ENCODE measurements around the gene CARD9. TPM values are rescaled to one million over a fixed set of nuclear protein-coding genes. Genes with fewer than 3 reads are reported as not detected.

The CARD9 gene
- total RNA-seq, 2 donors from 2014 or later, result 0.35 to 1.5 TPM

DNA sequence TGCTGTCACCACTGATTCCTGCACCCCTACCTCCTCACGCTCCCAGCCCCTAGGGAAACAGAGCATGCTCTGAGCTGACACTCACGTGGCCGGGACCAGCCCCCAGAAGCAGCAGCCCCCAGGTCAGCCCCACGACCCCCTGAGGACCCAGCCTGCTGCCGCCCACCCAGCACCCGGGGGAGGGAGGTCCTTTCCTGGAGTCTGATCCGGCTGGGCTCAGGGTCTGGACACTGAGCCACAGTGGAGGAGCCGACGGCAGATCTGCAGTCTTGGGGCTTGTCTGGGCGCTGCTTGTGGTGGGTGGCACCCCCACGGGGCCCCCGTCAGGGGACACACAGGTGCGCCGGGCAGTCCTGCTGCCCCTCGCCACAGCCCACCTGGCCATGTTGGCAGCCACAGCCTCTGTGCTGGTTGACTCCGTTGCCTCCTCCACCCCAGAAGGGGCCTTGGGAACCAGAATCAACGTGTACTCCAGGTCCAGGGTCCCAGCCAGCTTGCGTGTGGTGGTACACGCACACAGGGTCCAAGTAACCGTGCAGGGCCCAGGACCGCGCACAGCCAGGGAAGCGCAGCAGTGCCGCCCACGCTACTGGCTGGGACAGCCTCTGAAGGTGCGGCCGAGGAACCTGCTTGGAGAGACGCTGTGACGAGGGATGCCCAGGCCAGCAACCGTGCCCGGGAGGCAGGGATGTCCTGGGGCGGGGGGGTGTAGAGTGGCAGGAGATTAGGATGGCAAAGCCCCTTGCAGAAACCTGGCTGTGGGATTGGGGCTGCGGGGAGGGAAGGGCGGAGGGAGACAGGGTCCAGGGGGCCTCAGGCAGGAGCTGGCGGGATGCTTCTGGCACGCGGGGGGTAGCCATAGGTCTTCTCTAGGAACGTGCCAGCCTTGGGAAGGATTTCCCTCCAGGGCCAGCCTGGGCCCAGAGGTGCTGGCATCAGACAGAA, 13.4 kb downstream of the CARD9 start:
- Mint-ChIP-seq H3K9me3 (peaks cover 1% of the 10 kb centered on the region), H3K27me3 (ENCODE audit: insufficient read depth) (no peaks in the 10 kb centered on the region), H3K27ac (no peak overlapping the region), H3K4me3 (no peak overlapping the region), H3K4me1 (no peaks in the 10 kb centered on the region), H3K36me3 (ENCODE audit: low read depth) (no peaks in the 10 kb centered on the region)
- H3K9me3 ChIP-seq (ENCODE audit: control insufficient read depth, low read length), result no peaks in the 10 kb centered on the region
- H3K27me3 ChIP-seq (ENCODE audit: control insufficient read depth, insufficient read depth, low read length, poor library complexity, severe bottlenecking), result no peaks in the 10 kb centered on the region
- no peak overlapping the region for H3K9ac ChIP-seq (ENCODE audit: extremely low read depth, low read length, poor library complexity, severe bottlenecking)
- H3K4me3 ChIP-seq (ENCODE audit: low read length), result no peak overlapping the region
- DNase-seq, result no peak
- WGBS, 2 experiments (ENCODE audit: insufficient coverage in 1 of 2, insufficient read length in 1 of 2), result 91 to 96% methylated on average over 26 to 38 of the region's 38 CpGs
- H3K4me1 ChIP-seq (ENCODE audit: control insufficient read depth, insufficient read depth, low read length), result no peaks in the 10 kb centered on the region
- no peaks in the 10 kb centered on the region for H3K36me3 ChIP-seq (ENCODE audit: control insufficient read depth, insufficient read depth, low read length)
- H3K27ac ChIP-seq (ENCODE audit: low read depth, low read length), result no peak overlapping the region
- TF ChIP-seq, protein P1, sequence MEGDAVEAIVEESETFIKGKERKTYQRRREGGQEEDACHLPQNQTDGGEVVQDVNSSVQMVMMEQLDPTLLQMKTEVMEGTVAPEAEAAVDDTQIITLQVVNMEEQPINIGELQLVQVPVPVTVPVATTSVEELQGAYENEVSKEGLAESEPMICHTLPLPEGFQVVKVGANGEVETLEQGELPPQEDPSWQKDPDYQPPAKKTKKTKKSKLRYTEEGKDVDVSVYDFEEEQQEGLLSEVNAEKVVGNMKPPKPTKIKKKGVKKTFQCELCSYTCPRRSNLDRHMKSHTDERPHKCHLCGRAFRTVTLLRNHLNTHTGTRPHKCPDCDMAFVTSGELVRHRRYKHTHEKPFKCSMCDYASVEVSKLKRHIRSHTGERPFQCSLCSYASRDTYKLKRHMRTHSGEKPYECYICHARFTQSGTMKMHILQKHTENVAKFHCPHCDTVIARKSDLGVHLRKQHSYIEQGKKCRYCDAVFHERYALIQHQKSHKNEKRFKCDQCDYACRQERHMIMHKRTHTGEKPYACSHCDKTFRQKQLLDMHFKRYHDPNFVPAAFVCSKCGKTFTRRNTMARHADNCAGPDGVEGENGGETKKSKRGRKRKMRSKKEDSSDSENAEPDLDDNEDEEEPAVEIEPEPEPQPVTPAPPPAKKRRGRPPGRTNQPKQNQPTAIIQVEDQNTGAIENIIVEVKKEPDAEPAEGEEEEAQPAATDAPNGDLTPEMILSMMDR (conservative IDR thresholded peaks at IDR 0.05), result no peak

DNA sequence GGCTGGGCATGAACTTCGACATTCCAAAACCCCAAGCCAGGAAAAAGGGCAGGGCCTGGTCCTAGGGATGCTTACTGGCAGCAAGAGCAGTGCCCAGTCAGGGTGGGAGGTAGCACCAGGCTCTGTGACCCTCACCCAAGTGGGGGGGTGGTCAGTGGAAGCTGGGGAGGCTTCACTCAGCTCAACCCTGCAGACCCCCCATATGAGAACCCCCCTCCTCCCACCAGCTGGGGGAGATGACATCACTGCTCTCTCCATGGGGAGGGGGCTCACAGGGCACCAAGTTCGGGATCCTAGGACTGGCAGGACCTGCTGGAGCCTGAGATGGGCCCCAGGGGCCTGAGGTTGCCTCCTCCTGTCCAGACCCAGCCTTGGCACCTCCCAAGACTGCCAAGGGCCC, 14.6 kb downstream of the CARD9 start:
- no peaks in the 10 kb centered on the region for H3K36me3 Mint-ChIP-seq (ENCODE audit: low read depth)
- no peak overlapping the region for H3K4me3 Mint-ChIP-seq
- H3K4me1 Mint-ChIP-seq, result no peaks in the 10 kb centered on the region

DNA sequence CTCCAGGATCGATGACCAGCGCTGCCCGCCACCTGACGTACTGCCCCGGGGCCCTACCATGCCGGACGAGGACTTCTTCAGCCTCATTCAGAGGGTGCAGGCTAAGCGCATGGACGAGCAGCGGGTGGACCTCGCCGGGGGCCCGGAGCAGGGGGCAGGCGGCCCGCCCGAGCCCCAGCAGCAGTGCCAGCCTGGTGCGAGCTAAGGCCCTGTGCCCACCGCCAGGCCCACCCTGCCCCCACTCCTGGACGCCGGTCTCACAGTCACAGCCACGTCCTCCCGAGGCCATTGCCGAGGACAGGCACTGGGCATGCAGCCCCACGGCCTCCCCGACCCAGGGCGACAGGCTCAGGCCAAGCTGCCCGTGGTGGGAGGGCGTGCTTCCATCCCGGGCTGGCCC, 15.5 kb downstream of the CARD9 start:
- Histone ChIP-seq H3K36me3 (ENCODE audit: control insufficient read depth, insufficient read depth, low read length) (no peaks in the 10 kb centered on the region), H3K27ac (ENCODE audit: low read depth, low read length) (no peak overlapping the region), H3K9ac (ENCODE audit: extremely low read depth, low read length, poor library complexity, severe bottlenecking) (no peak overlapping the region), H3K4me3 (ENCODE audit: low read length) (no peak overlapping the region), H3K27me3 (ENCODE audit: control insufficient read depth, insufficient read depth, low read length, poor library complexity, severe bottlenecking) (no peaks in the 10 kb centered on the region), H3K4me1 (ENCODE audit: control insufficient read depth, insufficient read depth, low read length) (no peaks in the 10 kb centered on the region), H3K9me3 (ENCODE audit: control insufficient read depth, low read length) (no peaks in the 10 kb centered on the region)
- Mint-ChIP-seq H3K4me1 (no peaks in the 10 kb centered on the region), H3K36me3 (ENCODE audit: low read depth) (no peaks in the 10 kb centered on the region), H3K4me3 (no peak overlapping the region), H3K9me3 (no peaks in the 10 kb centered on the region), H3K27me3 (ENCODE audit: insufficient read depth) (no peaks in the 10 kb centered on the region), H3K27ac (no peak overlapping the region)
- DNase-seq, result no peak
- 94 to 99% methylated on average over 12 to 29 of the region's 29 CpGs for WGBS, 2 experiments (ENCODE audit: insufficient coverage in 1 of 2, insufficient read length in 1 of 2)
- TF ChIP-seq, protein P1 (conservative IDR thresholded peaks at IDR 0.05), result no peak

More for the DNA sequence above, 14.6 kb downstream of the CARD9 start:
- no peak overlapping the region for H3K27ac Mint-ChIP-seq
- no peaks in the 10 kb centered on the region for H3K4me1 ChIP-seq (ENCODE audit: control insufficient read depth, insufficient read depth, low read length)
- H3K27me3 ChIP-seq (ENCODE audit: control insufficient read depth, insufficient read depth, low read length, poor library complexity, severe bottlenecking), result no peaks in the 10 kb centered on the region
- peak overlapping the region; percentile 24 for H3K27ac ChIP-seq (ENCODE audit: low read depth, low read length)
- no peaks in the 10 kb centered on the region for H3K27me3 Mint-ChIP-seq (ENCODE audit: insufficient read depth)
- no peak overlapping the region for H3K9ac ChIP-seq (ENCODE audit: extremely low read depth, low read length, poor library complexity, severe bottlenecking)
- H3K9me3 Mint-ChIP-seq, result no peaks in the 10 kb centered on the region
- 87 to 100% methylated on average over 1 to 2 of the region's 2 CpGs for WGBS, 2 experiments (ENCODE audit: insufficient coverage in 1 of 2, insufficient read length in 1 of 2)
- no peaks in the 10 kb centered on the region for H3K36me3 ChIP-seq (ENCODE audit: control insufficient read depth, insufficient read depth, low read length)
- TF ChIP-seq, protein P1 (conservative IDR thresholded peaks at IDR 0.05), result no peak
- no peaks in the 10 kb centered on the region for H3K9me3 ChIP-seq (ENCODE audit: control insufficient read depth, low read length)
- DNase-seq, result no peak
- H3K4me3 ChIP-seq (ENCODE audit: low read length), result no peak overlapping the region
